Transverse colon (tissue), 4 donors: ENCODE data around the gene SF3B2. TPM values are rescaled to one million over a fixed set of nuclear protein-coding genes. Genes with fewer than 3 reads are reported as not detected.
A peak's percentile ranks its signal among the peaks of the same experiment; 100 is the strongest.

Experiments
- DNase-seq: peaks from one replicate; pipeline ENCODE4 v3.0.0-alpha.2; 2019
- H3K27ac ChIP-seq, 4 donors: fragments of 200-600 bp; sonication (generic); 2 replicates each; pipeline ENCODE4 v1.5.1; 2016 to 2018; ENCODE audit warnings: inconsistent platforms in 4 of 4
- H3K27me3 ChIP-seq: fragments of 200-600 bp; sonication (generic); 2 replicates; pipeline ENCODE4 v1.5.1; 2017; ENCODE audit warnings: inconsistent platforms
- H3K36me3 ChIP-seq, 4 donors: fragments of 200-600 bp; sonication (generic); 2 replicates each; pipeline ENCODE4 v1.5.1; 2017 to 2019; ENCODE audit warnings: inconsistent platforms in 4 of 4
- H3K4me1 ChIP-seq, 4 donors: fragments of 200-600 bp; sonication (generic); 2 replicates each; pipeline ENCODE4 v1.5.1; 2017 to 2020; ENCODE audit warnings: inconsistent platforms in 4 of 4
- H3K4me3 ChIP-seq, 4 donors: fragments of 200-600 bp; sonication (generic); 1 replicate in 1 of 4; 2 replicates in 3 of 4; pipeline versions ENCODE4 v1.5.1 to v1.6.1; 2017 to 2019; ENCODE audit warnings: inconsistent platforms in 4 of 4
- H3K9me3 ChIP-seq, 2 donors: fragments of 200-600 bp; sonication (generic); 2 replicates each; pipeline ENCODE4 v1.5.1; 2017 to 2019; ENCODE audit warnings: inconsistent platforms in 2 of 2
- CTCF ChIP-seq, 5 experiments: fragments of 200-600 bp in 3 of 5; fragments of 450-650 bp in 2 of 5; sonication (generic) in 3 of 5; IDR thresholded peaks; 1 replicate in 2 of 5; 2 replicates in 3 of 5; pipeline ENCODE4 v1.5.1; 2016 to 2017; ENCODE audit warnings: antibody characterized with exemption in 5 of 5, inconsistent platforms in 3 of 5, mild to moderate bottlenecking in 2 of 5, moderate library complexity in 1 of 5
- EP300 ChIP-seq: sonication (generic); formaldehyde crosslinking; IDR thresholded peaks from one replicate; pipeline ENCODE4 v1.6.1; 2017; ENCODE audit warnings: antibody characterized with exemption, low read depth
- POLR2A ChIP-seq: fragments of 450-650 bp; IDR thresholded peaks from one replicate; pipeline ENCODE4 v1.6.1; 2016; ENCODE audit warnings: antibody characterized with exemption, mild to moderate bottlenecking, moderate library complexity
- POLR2AphosphoS5 ChIP-seq, 3 donors: sonication (generic); formaldehyde crosslinking; IDR thresholded peaks; one replicate each; pipeline ENCODE4 v1.6.1; 2016; ENCODE audit warnings: antibody characterized with exemption in 3 of 3
- WGBS, 2 donors: methylation state at CpG; one replicate each; pipeline ENCODE4 v1.1.5; 2018; ENCODE audit warnings: low coverage in 1 of 2; 5-methylcytosine and 5-hydroxymethylcytosine counted together
- in situ Hi-C, 4 donors: fragments of 200-750 bp; cut with MboI; loops; one replicate each; pipeline versions ENCODE4 v1.15.0 to v1.15.1; 2017; ENCODE audit warnings: low sequenced_read_pairs in 3 of 4, low pct_ligation_motif_present in 1 of 4, low pct_unique_long_range_greater_than_20kb in 1 of 4
- intact Hi-C: fragments of 100-400 bp; cut with DNase I; formaldehyde crosslinking; loops from one replicate; pipeline ENCODE4 v1.15.1; 2023; ENCODE audit warnings: low total_unique reads
- total RNA-seq, 4 donors: library from RNA; depleted of rRNA; stranded (reverse); fragments of >200 nt; gene quantifications; one replicate each; pipeline ENCODE4 v1.1.0, GENCODE V29; 2016

SF3B2 gene
- total RNA-seq: 100 to 1,000 TPM in 3 of 4 donors, 10 to 100 TPM in 1; 71.8 to 152 (median 137) TPM

- peaks cover 5 to 32% (median 18%) of the 10 kb centered on the region in 4 donors for H3K4me1 ChIP-seq
- H3K9me3 ChIP-seq: no peaks in the 10 kb centered on the region
- WGBS, 2 donors: 0 to 1% methylated on average over 5 to 39 of the region's 84 CpGs
- in situ Hi-C loops (no loop called here), intact Hi-C loops (no loop called here)
- H3K4me3 ChIP-seq: peak within 1 kb of the TSS; percentile 66 to 99 (median 80)
- H3K36me3 ChIP-seq: peaks cover 0 to 28% (median 11%) of the 10 kb centered on the region in 4 donors
- DNase-seq: peak; percentile 98
- peak; percentile 77 for TF ChIP-seq POLR2A
- no peak for TF ChIP-seq CTCF (IDR thresholded peaks at IDR 0.05)
- peak; percentile 71 to 80 (median 79) for TF ChIP-seq POLR2AphosphoS5 (IDR thresholded peaks at IDR 0.05)
- H3K27ac ChIP-seq: peak within 1 kb of the TSS; percentile 88 to 94 (median 93)
- H3K27me3 ChIP-seq: peaks cover 18% of the 10 kb centered on the region
Observed at GRCh38 chr11:66051766-66052663, at the start of gene SF3B2. Gene SF3B2 (plus strand): TSS chr11:66052364. CDS start chr11:66052385, 21 bp downstream.

DNA sequence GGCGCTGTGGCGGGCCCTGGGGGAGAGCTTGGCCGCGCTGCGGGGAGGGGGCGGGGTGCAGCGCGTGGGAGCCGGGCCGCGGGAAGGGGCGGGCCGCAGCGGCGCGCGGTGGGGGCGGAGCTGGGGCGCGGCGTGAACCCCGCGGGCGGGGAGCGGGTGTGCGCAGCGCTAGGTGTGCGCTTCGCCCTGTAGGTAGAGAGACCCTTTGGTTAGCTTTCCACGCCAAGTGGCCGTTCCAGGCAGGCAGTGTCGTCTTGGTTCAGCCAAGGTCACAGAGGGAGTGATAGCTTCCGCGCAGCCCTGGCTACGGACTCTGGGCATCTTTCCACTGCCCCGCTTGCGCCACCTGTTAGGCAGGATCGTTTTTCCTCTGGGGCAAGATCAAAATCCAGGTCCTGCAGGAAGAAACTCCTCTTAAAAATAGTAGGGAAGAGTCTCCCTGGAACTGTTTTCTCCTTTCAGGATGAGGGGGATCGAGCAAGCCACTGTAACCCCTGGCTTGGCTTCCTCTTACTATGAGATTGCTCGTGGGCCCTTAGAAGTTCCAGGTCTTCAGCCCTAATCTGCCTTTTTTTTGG lies 49.4 kb upstream of the SF3B2 start:
- WGBS, 2 donors: 0% methylated on average over 25 of the region's 40 CpGs; no CpG with 5 or more reads in 1 of the 2 donors
- intact Hi-C loops (no loop called here), in situ Hi-C loops (no loop called here)
- H3K4me1 ChIP-seq: peaks cover 9 to 24% (median 19%) of the 10 kb centered on the region in 4 donors
- H3K36me3 ChIP-seq: peaks cover 0 to 24% (median 9%) of the 10 kb centered on the region in 4 donors
- H3K27ac ChIP-seq: peak overlapping the region; percentile 95 to 98 (median 97)
- peak overlapping the region; percentile 68 to 99 (median 82) for H3K4me3 ChIP-seq
- DNase-seq: peak; percentile 68
- no peaks in the 10 kb centered on the region for H3K9me3 ChIP-seq
- TF ChIP-seq EP300: no peak
- peak in 2 of 5 experiments; percentile 13 to 20 for TF ChIP-seq CTCF (IDR thresholded peaks at IDR 0.05)
- TF ChIP-seq POLR2A: peak; percentile 8
- TF ChIP-seq POLR2AphosphoS5 (IDR thresholded peaks at IDR 0.05): peak in 2 of 3 donors; percentile 7 to 55
- H3K27me3 ChIP-seq: no peaks in the 10 kb centered on the region

DNA sequence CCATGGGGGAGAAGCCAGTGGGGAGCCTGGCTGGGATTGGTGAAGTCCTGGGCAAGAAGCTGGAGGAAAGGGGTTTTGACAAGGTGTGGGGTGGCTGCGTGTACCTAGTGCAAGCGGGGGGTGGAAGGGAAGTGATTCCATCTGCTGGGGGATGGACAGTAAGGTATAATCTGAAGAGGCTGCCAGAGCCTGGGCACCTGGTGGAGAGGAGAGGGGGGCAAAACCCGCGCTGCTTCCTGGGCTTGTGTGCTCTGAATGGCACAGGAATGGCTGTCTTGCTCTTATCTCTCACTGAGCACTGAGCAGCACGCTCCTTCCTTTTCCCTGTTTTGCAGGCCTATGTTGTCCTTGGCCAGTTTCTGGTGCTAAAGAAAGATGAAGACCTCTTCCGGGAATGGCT lies 48.9 kb upstream of the SF3B2 start:
- peaks cover 9 to 24% (median 19%) of the 10 kb centered on the region in 4 donors for H3K4me1 ChIP-seq
- peaks cover 0 to 19% (median 8%) of the 10 kb centered on the region in 4 donors for H3K36me3 ChIP-seq
- no peak for DNase-seq
- 53% methylated on average over 6 of the region's 6 CpGs; no CpG with 5 or more reads in 1 of the 2 donors for WGBS, 2 donors
- H3K9me3 ChIP-seq: no peaks in the 10 kb centered on the region
- intact Hi-C loops (no loop called here), in situ Hi-C loops (no loop called here)
- no peaks in the 10 kb centered on the region for H3K27me3 ChIP-seq
- H3K4me3 ChIP-seq: peak overlapping the region in 3 of 4 donors; percentile 68 to 99 (median 77)
- peak overlapping the region; percentile 95 to 98 (median 97) for H3K27ac ChIP-seq
- TF ChIP-seq POLR2AphosphoS5 (IDR thresholded peaks at IDR 0.05) (no peak), CTCF (IDR thresholded peaks at IDR 0.05) (no peak), POLR2A (no peak), EP300 (no peak)

DNA sequence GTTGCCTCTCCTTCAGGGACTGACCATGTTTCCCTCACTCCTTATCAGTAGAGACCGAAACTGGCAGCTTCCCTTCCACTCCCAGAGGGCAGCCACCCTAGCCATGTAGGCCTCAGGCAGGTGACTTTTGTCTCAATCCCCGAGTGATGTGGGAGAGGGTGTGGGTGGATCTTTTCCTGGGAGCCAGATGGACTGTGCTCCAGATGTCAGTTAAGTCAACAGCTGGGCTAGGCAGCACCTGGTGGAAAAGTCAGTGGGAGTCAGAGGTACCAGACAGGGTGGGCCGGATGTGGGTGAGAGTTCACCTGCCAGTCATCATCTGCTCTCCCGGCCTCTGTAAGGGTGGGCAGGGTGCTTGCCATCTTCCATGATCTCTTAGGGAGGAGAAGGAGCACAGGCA lies 48.0 kb upstream of the SF3B2 start:
- Histone ChIP-seq H3K9me3 (no peaks in the 10 kb centered on the region), H3K4me3 (no peak overlapping the region), H3K4me1 (peaks cover 9 to 24% (median 19%) of the 10 kb centered on the region in 4 donors), H3K27ac (no peak overlapping the region), H3K27me3 (no peaks in the 10 kb centered on the region), H3K36me3 (peaks cover 0 to 10% (median 4%) of the 10 kb centered on the region in 4 donors)
- in situ Hi-C loops (no loop called here), intact Hi-C loops (no loop called here)
- no peak for DNase-seq
- no peak for TF ChIP-seq EP300
- WGBS, 2 donors: 74% methylated on average over 4 of the region's 4 CpGs; no CpG with 5 or more reads in 1 of the 2 donors
